NCI-H2107 treated with DMSO at 0.1 percent for 48 hours (cell line): ENCODE measurements around the gene TSPAN18.

Experiments
- DNase-seq: peaks from one replicate; lab custom pipeline; 2025; ENCODE audit not compliant: unreplicated experiment; lab: John Stamatoyannopoulos, UW

The TSPAN18 gene

GRCh38 chr11:44842220-44842619, 115.5 kb downstream of the TSPAN18 start:
- DNase-seq, result no peak

- no peak for DNase-seq
Observed at GRCh38 chr11:44846852-44847251, 120.1 kb downstream of the TSPAN18 start.

- no peak for DNase-seq
Observed at GRCh38 chr11:44847316-44847715, 120.6 kb downstream of the TSPAN18 start.

GRCh38 chr11:44848203-44848962, 121.6 kb downstream of the TSPAN18 start:
- no peak for DNase-seq

GRCh38 chr11:44848963-44849350, 122.2 kb downstream of the TSPAN18 start:
- DNase-seq, result no peak

GRCh38 chr11:44849424-44849823, 122.7 kb downstream of the TSPAN18 start:
- no peak for DNase-seq

DNA sequence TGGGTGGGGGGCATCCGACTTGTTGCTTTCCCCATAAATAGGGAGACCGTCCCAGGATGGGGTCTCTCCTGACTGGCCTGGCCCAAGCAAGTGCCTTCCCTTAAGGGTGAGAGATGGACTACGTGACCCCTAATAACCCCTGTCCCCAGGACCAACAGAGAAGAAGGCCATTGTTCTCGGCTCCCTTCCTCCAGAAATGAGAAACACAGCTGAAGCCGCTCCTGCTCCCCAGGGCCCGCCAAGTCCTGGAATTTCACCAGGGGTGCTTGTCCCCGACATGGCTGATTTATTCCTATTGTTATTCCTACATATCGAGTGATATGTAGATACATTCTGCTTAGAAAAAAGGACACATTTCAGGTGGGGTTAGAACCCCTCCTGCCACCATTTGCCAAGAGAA, 123.2 kb downstream of the TSPAN18 start:
- no peak for DNase-seq

- DNase-seq, result no peak
Observed at GRCh38 chr11:44851496-44851895, 124.7 kb downstream of the TSPAN18 start.

DNA sequence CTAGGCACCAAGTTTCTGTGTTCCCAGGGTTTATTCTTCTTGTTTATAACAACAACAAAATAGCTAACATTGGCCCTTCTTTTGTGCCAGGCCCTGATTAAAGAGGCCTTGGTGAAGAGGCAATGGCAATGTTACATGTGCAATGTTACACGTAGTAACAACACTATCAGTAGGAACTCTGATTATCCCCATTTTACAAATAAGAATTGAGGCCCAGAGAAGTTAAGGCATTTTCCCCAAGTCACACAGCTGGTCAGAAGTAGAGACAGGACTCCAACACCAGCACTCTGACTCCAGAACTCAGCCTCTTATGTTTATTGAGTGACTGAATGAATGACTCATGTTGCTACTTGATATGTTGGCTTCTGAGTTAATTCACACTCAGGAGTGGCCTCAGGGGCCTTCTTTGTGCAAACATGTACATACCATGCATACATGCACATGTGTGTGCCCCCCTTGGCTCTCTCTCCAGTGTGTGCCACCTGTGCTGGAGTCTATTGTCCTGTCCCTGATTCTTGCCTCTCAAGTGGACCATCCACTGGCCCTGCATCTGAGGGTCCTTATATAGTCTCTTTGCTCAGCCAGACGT, 125.5 kb downstream of the TSPAN18 start:
- no peak for DNase-seq

DNA sequence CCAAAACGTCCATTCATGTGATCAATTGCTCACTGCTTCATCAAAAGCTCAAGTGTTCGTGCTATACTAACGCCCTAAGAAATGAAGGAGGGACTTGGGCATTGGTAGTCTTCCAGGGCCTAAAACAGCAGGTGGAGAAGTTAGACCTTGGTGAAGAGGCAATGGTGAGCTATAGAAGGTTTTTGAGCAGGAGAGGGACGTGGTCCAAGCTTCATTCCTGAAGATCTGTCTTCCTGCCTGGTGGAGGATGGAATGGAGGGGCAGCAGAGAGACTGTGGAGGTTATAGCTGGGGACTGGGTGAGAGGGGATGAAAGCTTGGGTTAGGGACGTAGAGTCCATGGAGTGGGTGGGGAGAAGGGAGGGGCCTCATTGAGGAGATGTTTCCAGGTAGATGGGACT, 126.2 kb downstream of the TSPAN18 start:
- no peak for DNase-seq

DNA sequence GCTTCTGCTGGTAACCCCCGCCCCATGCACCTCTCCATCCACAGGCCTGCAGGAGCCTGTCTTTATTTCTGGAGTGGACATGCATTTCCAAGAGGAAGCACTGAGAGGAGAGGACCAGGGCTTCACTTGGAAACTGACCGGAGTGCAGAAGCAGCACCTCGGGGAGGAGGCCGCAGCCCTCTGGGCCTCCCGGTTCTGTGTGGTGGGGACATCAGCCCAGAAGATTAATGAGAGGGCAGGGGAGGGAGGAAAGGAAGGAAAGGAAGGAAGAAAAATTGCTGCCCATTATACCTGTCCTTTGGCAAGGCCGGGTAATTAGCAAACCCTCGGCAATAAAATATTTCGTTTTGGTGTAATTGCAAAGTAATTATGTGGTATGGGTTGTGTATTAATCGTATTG, 126.9 kb downstream of the TSPAN18 start:
- DNase-seq, result no peak

DNA sequence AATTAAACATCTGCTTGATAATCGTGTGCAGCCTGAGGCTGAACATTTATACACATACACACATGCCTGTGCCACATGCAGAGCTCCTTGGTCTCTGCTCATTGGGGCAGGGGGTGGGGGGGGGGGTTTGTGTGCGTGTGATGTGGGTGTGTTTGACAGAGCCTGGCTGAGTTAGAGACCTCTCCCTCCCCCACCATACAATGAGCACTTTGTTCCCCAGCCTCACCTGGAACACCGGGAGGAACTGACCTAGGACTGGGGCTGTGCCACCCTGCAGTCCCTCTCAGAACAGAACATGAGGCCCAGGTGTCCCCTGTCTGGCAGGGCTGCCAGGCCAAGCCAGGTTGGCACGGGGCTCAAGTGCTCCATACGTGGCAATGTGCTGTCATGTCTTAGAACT, 127.3 kb downstream of the TSPAN18 start:
- DNase-seq, result no peak

DNA sequence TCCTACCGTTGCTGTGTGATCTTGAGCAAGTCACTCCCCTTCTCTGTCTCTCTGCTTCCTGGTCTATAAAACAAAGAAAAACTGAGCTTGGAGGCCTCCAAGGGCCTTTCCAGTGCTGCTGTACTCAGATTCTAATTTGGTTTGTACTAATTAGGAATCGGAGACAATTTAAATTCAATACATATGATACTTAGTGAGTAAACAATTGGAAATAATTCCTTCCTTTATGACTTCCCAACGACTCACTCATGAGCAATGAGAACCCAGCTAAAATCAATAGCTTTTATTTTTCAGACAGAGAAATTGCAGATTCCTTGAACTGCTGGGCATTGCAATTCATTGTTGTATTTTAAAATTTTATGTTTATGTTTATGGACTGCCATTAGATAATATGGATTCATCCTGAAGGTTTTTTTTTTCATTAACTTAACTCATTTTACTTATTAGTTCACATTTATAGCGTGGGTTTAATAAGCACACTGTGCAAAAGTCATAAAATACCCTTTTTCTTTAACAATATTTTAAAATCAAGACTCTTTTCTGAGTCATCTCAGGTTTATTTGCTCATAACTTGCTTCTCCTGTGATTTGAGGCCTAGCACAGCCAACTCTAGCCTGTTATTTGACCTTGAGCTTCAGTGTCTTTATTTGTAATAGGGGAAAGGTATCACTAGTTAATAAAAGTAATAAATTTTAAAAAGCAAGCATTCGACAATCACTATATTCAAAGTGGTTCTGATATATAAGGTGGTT, 128.2 kb downstream of the TSPAN18 start:
- no peak for DNase-seq

GRCh38 chr11:44855493-44855849, 128.7 kb downstream of the TSPAN18 start:
- DNase-seq, result no peak

DNA sequence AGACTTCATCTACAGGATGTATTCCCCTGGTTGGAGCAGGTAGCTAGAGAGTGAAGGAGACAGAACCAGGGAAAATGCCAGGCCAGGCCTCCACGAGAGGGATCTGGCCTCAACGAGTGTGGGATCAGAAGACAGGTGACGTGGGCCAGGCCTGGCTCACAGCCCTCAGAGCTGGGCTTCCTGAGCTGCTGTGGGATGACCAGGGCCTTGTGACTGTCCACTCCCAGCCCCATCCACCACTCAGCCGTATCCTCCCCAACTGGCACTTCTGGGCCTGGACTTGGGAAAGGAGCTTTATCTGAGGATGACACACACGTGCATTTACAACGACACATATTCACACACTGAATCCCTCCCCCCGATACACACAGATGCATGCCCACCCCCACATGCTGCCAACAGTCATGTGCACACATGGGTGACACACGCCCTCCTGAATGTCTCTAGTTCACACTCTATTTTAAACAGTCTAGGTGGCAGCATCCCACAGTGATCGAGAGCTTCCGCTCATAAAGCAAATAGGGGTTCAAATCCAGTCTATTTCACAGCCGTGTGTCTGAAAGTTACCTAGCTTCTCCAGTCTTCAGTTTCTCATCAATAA, 130.8 kb downstream of the TSPAN18 start:
- DNase-seq, result no peak

GRCh38 chr11:44858796-44859527, 132.2 kb downstream of the TSPAN18 start:
- DNase-seq, result no peak

GRCh38 chr11:44859528-44859925, 132.8 kb downstream of the TSPAN18 start:
- DNase-seq, result no peak

- DNase-seq, result no peak
Observed at GRCh38 chr11:44860346-44860745, 133.6 kb downstream of the TSPAN18 start.

DNA sequence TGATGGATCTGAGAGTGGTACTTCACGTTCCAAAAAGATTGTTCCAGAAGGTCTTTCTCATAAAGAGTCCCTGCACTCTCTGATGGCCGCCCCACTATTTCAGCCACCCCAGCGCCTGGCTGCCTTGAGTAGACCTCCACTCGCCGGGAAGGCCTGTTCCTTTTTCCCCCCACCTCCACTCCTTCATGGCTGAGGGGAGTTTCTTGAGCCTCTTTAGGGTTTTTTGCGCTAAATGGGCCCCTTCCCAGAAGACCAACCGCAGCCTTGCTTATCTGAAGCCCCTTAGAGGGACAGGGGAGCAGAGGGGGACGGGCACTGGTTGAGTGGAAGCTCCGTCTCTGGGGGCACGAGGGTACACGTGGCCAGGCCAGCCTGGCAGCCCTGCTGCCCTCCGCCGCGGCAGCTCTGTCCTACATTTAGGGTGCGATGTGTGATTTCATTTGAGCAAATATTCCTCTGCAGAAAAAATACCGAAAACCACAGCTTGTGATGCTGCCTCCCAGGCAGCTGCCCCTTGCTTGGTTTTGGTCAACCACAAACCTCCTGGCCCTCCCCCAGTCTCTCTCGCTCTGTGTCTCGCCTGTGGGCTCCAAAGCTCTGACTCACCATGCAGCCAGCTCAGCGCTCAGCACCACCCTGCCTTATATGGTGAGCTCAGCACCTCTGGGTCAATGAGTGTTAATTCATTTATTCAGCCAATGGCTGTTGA, 135.2 kb downstream of the TSPAN18 start:
- peak; percentile 35 for DNase-seq

- DNase-seq, result no peak
Observed at GRCh38 chr11:44862558-44863101, 135.9 kb downstream of the TSPAN18 start.
